ENCODE data around the gene BSCL2. TPM values are rescaled to one million over a fixed set of nuclear protein-coding genes. Genes with fewer than 3 reads are reported as not detected.

The BSCL2 gene
- polyA plus RNA-seq, 3 donors = 43.5 to 65.7 (median 63.3) TPM

GRCh38 chr11:62664405-62665074, 42.7 kb downstream of the BSCL2 start:
- TF ChIP-seq, protein P1, sequence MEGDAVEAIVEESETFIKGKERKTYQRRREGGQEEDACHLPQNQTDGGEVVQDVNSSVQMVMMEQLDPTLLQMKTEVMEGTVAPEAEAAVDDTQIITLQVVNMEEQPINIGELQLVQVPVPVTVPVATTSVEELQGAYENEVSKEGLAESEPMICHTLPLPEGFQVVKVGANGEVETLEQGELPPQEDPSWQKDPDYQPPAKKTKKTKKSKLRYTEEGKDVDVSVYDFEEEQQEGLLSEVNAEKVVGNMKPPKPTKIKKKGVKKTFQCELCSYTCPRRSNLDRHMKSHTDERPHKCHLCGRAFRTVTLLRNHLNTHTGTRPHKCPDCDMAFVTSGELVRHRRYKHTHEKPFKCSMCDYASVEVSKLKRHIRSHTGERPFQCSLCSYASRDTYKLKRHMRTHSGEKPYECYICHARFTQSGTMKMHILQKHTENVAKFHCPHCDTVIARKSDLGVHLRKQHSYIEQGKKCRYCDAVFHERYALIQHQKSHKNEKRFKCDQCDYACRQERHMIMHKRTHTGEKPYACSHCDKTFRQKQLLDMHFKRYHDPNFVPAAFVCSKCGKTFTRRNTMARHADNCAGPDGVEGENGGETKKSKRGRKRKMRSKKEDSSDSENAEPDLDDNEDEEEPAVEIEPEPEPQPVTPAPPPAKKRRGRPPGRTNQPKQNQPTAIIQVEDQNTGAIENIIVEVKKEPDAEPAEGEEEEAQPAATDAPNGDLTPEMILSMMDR (IDR thresholded peaks at IDR 0.05) = no peak
- Histone ChIP-seq H3K9me3 (replicated peaks in 1 of 2; ENCODE audit: control insufficient read depth in 1 of 2, insufficient read depth in 1 of 2, low read length in 2 of 2) (no peaks in the 10 kb centered on the region), H3K36me3 (replicated peaks in 1 of 2; ENCODE audit: control insufficient read depth in 1 of 2, insufficient read depth in 2 of 2, low read length in 2 of 2) (peaks cover 10 to 27% of the 10 kb centered on the region in 2 donors), H3K27ac (ENCODE audit: low read depth in 1 of 2, low read length in 2 of 2) (peak overlapping the region; percentile 66 to 86), H3K27me3 (ENCODE audit: control insufficient read depth in 2 of 2, insufficient read depth in 2 of 2, low read length in 2 of 2) (no peaks in the 10 kb centered on the region), H3K4me1 (ENCODE audit: control insufficient read depth in 1 of 2, insufficient read depth in 2 of 2, low read length in 2 of 2) (peaks cover 24 to 28% of the 10 kb centered on the region in 2 donors), H3K4me3 (replicated peaks in 1 of 3; ENCODE audit: low read depth in 2 of 3, low read length in 3 of 3) (peak overlapping the region; percentile 70 to 99 (median 99)), H3K79me2 (ENCODE audit: insufficient read depth, low read length) (peaks cover 53% of the 10 kb centered on the region), H2AFZ (ENCODE audit: insufficient read depth, low read depth, low read length, poor library complexity, severe bottlenecking) (peak overlapping the region; percentile 95), H3K4me2 (replicated peaks; ENCODE audit: extremely low read depth, low read length, poor library complexity, severe bottlenecking) (peak overlapping the region; percentile 90), H3K9ac (ENCODE audit: insufficient read depth, low read length, poor library complexity, severe bottlenecking) (peak overlapping the region; percentile 78), H4K20me1 (ENCODE audit: insufficient read depth, low read length) (peaks cover 18% of the 10 kb centered on the region)
- intact Hi-C loops (cut with micrococcal nuclease) = loop anchor here in 1 of 2 donors (2.0 kb wide), 1 partner anchor 14 kb away; the partner anchor contains the start of gene UBXN1
- no peaks in the 10 kb centered on the region for H3K27me3 Mint-ChIP-seq (ENCODE audit: low read depth in 3 of 3)
- H3K4me1 Mint-ChIP-seq = peaks cover 40% of the 10 kb centered on the region
- peak overlapping the region; percentile 80 to 94 (median 93) for H3K27ac Mint-ChIP-seq
- no peaks in the 10 kb centered on the region for H3K9me3 Mint-ChIP-seq
- peak overlapping the region; percentile 92 to 97 for H3K4me3 Mint-ChIP-seq
- 5% methylated on average over 32 of the region's 36 CpGs for WGBS (ENCODE audit: insufficient coverage)
- peak in 1 of 3 donors; percentile 33 for DNase-seq
- peaks cover 14 to 36% of the 10 kb centered on the region in 2 donors for H3K36me3 Mint-ChIP-seq

DNA sequence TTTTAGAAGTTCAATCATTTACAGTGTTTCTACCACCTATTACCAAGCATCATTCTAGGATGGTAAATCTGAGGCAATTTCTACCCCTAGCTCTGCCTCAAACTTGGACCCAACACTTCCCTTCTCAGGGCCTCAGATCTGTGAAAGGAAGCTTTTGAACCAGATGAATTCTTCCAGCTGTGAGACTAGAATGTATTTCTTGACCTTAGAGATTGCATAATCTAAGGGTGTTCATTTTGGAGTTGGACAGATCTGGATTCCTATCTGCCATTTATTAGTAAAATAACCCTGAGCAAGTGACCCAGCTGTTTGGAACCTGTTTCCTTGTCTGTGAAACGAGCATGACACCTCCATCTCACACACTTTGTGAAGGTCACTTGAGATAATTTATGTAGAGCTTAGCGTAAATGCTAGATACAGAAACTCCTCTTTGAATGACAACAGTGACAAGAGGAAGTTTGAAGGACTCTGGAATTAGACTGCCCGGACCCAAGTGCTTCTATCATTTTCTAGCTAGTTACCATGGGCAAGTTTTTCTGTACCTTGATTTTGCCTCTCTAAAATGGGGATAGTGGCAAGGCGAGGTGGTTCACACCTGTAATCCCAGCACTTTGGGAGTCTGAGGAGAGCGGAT, 50.3 kb downstream of the BSCL2 start:
- Mint-ChIP-seq H3K36me3 (peaks cover 1 to 8% of the 10 kb centered on the region in 2 donors), H3K9me3 (no peaks in the 10 kb centered on the region), H3K4me3 (no peak overlapping the region), H3K27me3 (ENCODE audit: low read depth in 3 of 3) (peaks cover 0 to 3% (median 0%) of the 10 kb centered on the region in 3 donors), H3K27ac (peak overlapping the region in 1 of 7 donors; percentile 61), H3K4me1 (peaks cover 20% of the 10 kb centered on the region)
- no peak overlapping the region for H3K4me2 ChIP-seq (replicated peaks; ENCODE audit: extremely low read depth, low read length, poor library complexity, severe bottlenecking)
- H4K20me1 ChIP-seq (ENCODE audit: insufficient read depth, low read length) = no peaks in the 10 kb centered on the region
- peak overlapping the region; percentile 43 for H2AFZ ChIP-seq (ENCODE audit: insufficient read depth, low read depth, low read length, poor library complexity, severe bottlenecking)
- H3K36me3 ChIP-seq (replicated peaks in 1 of 2; ENCODE audit: control insufficient read depth in 1 of 2, insufficient read depth in 2 of 2, low read length in 2 of 2) = peaks cover 0 to 5% of the 10 kb centered on the region in 2 donors
- H3K9me3 ChIP-seq (replicated peaks in 1 of 2; ENCODE audit: control insufficient read depth in 1 of 2, insufficient read depth in 1 of 2, low read length in 2 of 2) = no peaks in the 10 kb centered on the region
- H3K9ac ChIP-seq (ENCODE audit: insufficient read depth, low read length, poor library complexity, severe bottlenecking) = no peak overlapping the region
- WGBS (ENCODE audit: insufficient coverage) = 20% methylated on average over 1 of the region's 5 CpGs
- peaks cover 13% of the 10 kb centered on the region for H3K79me2 ChIP-seq (ENCODE audit: insufficient read depth, low read length)
- no peaks in the 10 kb centered on the region for H3K27me3 ChIP-seq (ENCODE audit: control insufficient read depth in 2 of 2, insufficient read depth in 2 of 2, low read length in 2 of 2)
- DNase-seq = no peak
- H3K4me3 ChIP-seq (replicated peaks in 1 of 3; ENCODE audit: low read depth in 2 of 3, low read length in 3 of 3) = no peak overlapping the region
- H3K27ac ChIP-seq (ENCODE audit: low read depth in 1 of 2, low read length in 2 of 2) = no peak overlapping the region
- TF ChIP-seq, protein P1 (IDR thresholded peaks at IDR 0.05) = no peak
- peaks cover 8 to 10% of the 10 kb centered on the region in 2 donors for H3K4me1 ChIP-seq (ENCODE audit: control insufficient read depth in 1 of 2, insufficient read depth in 2 of 2, low read length in 2 of 2)
- intact Hi-C loops (cut with micrococcal nuclease) = no loop called here
